GM18907 (cell line): ENCODE results near the gene BSND.
A peak's percentile ranks its signal among the peaks of the same experiment; 100 is the strongest.
"Not testable (repeated sequence)": the region's sequence is repeated elsewhere in the genome, so short reads cannot be mapped to it uniquely, and the experiment has no call there.

Experiments
- ATAC-seq: cut with Tn5 transposase; IDR thresholded peaks from one replicate; pipeline ENCODE4 v1.9.1; 2021; ENCODE audit warnings: mild to moderate bottlenecking, moderate library complexity; ENCODE audit not compliant: unreplicated experiment

Gene BSND

GRCh38 chr1:54998677-54999076 is at the start of gene BSND:
Gene BSND, plus strand, starts transcription at chr1:54998933. Its CDS starts 254 bp downstream, at chr1:54999187.
- ATAC-seq, result no peak

GRCh38 chr1:54949053-54949452 is 49.7 kb upstream of the BSND start:
- no peak for ATAC-seq

GRCh38 chr1:54950006-54950368 is 48.7 kb upstream of the BSND start:
- ATAC-seq, result no peak

- ATAC-seq, result peak; percentile 63
Observed at GRCh38 chr1:54950369-54951163, 48.2 kb upstream of the BSND start.

GRCh38 chr1:54951810-54952226 is 46.9 kb upstream of the BSND start:
- no peak for ATAC-seq

- ATAC-seq, result no peak
Observed at GRCh38 chr1:54952950-54953718, 45.6 kb upstream of the BSND start.

GRCh38 chr1:54953846-54954245 is 44.9 kb upstream of the BSND start:
- ATAC-seq, result no peak

- no peak for ATAC-seq
Observed at GRCh38 chr1:54955359-54955758, 43.4 kb upstream of the BSND start.

GRCh38 chr1:54956726-54957125 is 42.0 kb upstream of the BSND start:
- no peak for ATAC-seq

GRCh38 chr1:54959241-54959640 is 39.5 kb upstream of the BSND start:
- ATAC-seq, result no peak

GRCh38 chr1:54962612-54963395 is 35.9 kb upstream of the BSND start:
- no peak for ATAC-seq

GRCh38 chr1:54963829-54964228 is 34.9 kb upstream of the BSND start:
- not testable (repeated sequence) for ATAC-seq

GRCh38 chr1:54965624-54966340 is 33.0 kb upstream of the BSND start:
- peak; percentile 77 for ATAC-seq

- no peak for ATAC-seq
Observed at GRCh38 chr1:54967372-54967771, 31.4 kb upstream of the BSND start.

GRCh38 chr1:54968551-54968950 is 30.2 kb upstream of the BSND start:
- ATAC-seq, result no peak

- no peak for ATAC-seq
Observed at GRCh38 chr1:54969879-54970278, 28.9 kb upstream of the BSND start.

GRCh38 chr1:54970901-54971300 is 27.8 kb upstream of the BSND start:
- ATAC-seq, result no peak

GRCh38 chr1:54971317-54971791 is 27.4 kb upstream of the BSND start:
- peak; percentile 84 for ATAC-seq

- no peak for ATAC-seq
Observed at GRCh38 chr1:54972436-54972835, 26.3 kb upstream of the BSND start.

- no peak for ATAC-seq
Observed at GRCh38 chr1:54973205-54973921, 25.4 kb upstream of the BSND start.
